ENCODE measurements around the gene TRIP10. TPM values are rescaled to one million over a fixed set of nuclear protein-coding genes. Genes with fewer than 3 reads are reported as not detected.

TRIP10 gene
- total RNA-seq, 1 experiment from 2014 or later: 49.7 TPM

DNA sequence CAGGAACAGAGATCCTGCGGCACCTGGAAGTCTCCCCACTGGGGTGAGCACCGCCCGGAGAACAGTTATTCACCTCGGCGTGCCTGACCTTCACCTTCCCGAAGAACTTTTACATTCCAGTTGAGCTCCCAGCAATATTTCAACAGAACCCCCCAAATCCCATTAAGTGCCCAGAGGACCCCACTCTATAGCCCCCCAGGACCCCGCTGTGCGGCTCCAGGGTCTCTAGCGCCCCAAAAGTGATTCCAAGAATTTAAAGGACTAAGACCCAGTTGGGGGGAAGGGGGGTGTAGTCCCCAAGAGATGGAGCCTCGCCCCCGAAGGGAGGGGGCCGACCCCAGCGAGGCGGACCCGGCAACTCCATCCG, 2.6 kb upstream of the TRIP10 start:
- Mint-ChIP-seq H3K36me3 (ENCODE audit: insufficient read depth, unreplicated experiment) (peaks cover 35% of the 10 kb centered on the region), H3K4me1 (ENCODE audit: insufficient read depth, unreplicated experiment) (peaks cover 27% of the 10 kb centered on the region), H3K9me3 (ENCODE audit: unreplicated experiment) (no peaks in the 10 kb centered on the region), H3K27ac (ENCODE audit: low read depth, unreplicated experiment) (peak overlapping the region; percentile 83), H3K4me3 (ENCODE audit: unreplicated experiment) (peak overlapping the region; percentile 88), H3K27me3 (ENCODE audit: insufficient read depth, unreplicated experiment) (no peaks in the 10 kb centered on the region)
- CTCF ChIA-PET: interaction anchor here (0.5 to 6.8 kb wide), 12 partner anchors 9 to 419 kb away, joined by 3 to 102 read pairs (median 4); partner anchors contain the start of gene C3
- BruUV-seq (replicated peaks): TSS peak; percentile 67
- POLR2A ChIA-PET: interaction anchor here (0.7 to 10.5 kb wide), 12 partner anchors 7 to 220 kb away, joined by 3 to 189 read pairs (median 5); partner anchors contain the start of genes C3 and SH2D3A
- no peak for DNase-seq (ENCODE audit: unreplicated experiment)
- intact Hi-C loops (cut with micrococcal nuclease): loop anchor here (1.0 to 5.0 kb wide), 4 partner anchors 17 to 610 kb away; partner anchors contain the start of gene C3
- TF ChIP-seq, protein P1, sequence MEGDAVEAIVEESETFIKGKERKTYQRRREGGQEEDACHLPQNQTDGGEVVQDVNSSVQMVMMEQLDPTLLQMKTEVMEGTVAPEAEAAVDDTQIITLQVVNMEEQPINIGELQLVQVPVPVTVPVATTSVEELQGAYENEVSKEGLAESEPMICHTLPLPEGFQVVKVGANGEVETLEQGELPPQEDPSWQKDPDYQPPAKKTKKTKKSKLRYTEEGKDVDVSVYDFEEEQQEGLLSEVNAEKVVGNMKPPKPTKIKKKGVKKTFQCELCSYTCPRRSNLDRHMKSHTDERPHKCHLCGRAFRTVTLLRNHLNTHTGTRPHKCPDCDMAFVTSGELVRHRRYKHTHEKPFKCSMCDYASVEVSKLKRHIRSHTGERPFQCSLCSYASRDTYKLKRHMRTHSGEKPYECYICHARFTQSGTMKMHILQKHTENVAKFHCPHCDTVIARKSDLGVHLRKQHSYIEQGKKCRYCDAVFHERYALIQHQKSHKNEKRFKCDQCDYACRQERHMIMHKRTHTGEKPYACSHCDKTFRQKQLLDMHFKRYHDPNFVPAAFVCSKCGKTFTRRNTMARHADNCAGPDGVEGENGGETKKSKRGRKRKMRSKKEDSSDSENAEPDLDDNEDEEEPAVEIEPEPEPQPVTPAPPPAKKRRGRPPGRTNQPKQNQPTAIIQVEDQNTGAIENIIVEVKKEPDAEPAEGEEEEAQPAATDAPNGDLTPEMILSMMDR (IDR thresholded peaks at IDR 0.05; ENCODE audit: unreplicated experiment): no peak

DNA sequence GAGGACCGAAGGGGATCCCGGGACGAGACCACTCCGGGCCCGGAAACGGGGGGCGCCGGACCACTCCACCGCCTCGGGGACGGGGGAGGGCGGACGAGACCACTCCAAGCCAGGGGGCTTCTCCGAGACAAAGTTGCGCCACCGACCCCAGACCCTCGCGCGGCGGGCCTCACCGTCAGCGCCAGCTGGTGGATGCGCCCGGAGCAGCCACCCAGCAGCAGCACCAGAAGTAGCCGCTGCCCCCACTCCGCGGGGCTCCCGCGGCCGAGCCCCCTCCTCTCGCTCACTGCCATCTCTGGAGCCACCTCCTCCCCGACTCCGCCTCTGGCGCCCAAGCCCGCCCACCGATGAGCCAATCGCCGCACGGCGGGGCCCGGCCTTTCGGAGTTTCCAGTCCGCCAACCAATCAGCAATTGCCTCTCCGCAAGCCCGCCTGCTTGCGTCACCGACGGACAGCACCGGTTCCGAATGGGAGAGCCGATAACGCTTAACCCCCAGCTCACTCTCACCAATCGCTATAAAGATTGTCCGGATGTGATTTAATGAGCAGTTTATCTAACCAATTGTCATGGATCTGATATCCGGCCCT, 2.1 kb upstream of the TRIP10 start, which contains the start of gene GPR108:
Gene GPR108, minus strand, starts transcription at position 297 of the 589 bp plus-strand sequence. Its CDS starts 4 bp downstream, at position 293.
- intact Hi-C loops (cut with micrococcal nuclease): loop anchor here (5.0 kb wide), 1 partner anchor 610 kb away; no protein-coding TSS in a partner anchor
- H3K4me3 Mint-ChIP-seq (ENCODE audit: unreplicated experiment): peak within 1 kb of the TSS; percentile 88
- no peaks in the 10 kb centered on the region for H3K9me3 Mint-ChIP-seq (ENCODE audit: unreplicated experiment)
- no TSS peak for BruUV-seq (replicated peaks)
- no peaks in the 10 kb centered on the region for H3K27me3 Mint-ChIP-seq (ENCODE audit: insufficient read depth, unreplicated experiment)
- POLR2A ChIA-PET: interaction anchor here (0.7 to 10.5 kb wide), 20 partner anchors 8 to 612 kb away, joined by 3 to 189 read pairs (median 4); partner anchors contain the start of genes C3, SH2D3A, TNFSF9 and ZNF557
- DNase-seq (ENCODE audit: unreplicated experiment): peak; percentile 100
- TF ChIP-seq, protein P1 (IDR thresholded peaks at IDR 0.05; ENCODE audit: unreplicated experiment): no peak
- H3K4me1 Mint-ChIP-seq (ENCODE audit: insufficient read depth, unreplicated experiment): peaks cover 27% of the 10 kb centered on the region
- peaks cover 37% of the 10 kb centered on the region for H3K36me3 Mint-ChIP-seq (ENCODE audit: insufficient read depth, unreplicated experiment)
- peak within 1 kb of the TSS; percentile 83 for H3K27ac Mint-ChIP-seq (ENCODE audit: low read depth, unreplicated experiment)
- CTCF ChIA-PET: interaction anchor here (0.5 to 6.8 kb wide), 13 partner anchors 9 to 221 kb away, joined by 3 to 102 read pairs (median 4); partner anchors contain the start of gene C3

GRCh38 chr19:6737873-6738786, 1.4 kb upstream of the TRIP10 start:
- H3K9me3 Mint-ChIP-seq (ENCODE audit: unreplicated experiment): no peaks in the 10 kb centered on the region
- H3K4me1 Mint-ChIP-seq (ENCODE audit: insufficient read depth, unreplicated experiment): peaks cover 27% of the 10 kb centered on the region
- no peaks in the 10 kb centered on the region for H3K27me3 Mint-ChIP-seq (ENCODE audit: insufficient read depth, unreplicated experiment)
- ChIA-PET POLR2A (interaction anchor here (0.5 to 10.5 kb wide), 20 partner anchors 8 to 642 kb away, joined by 3 to 189 read pairs (median 4); partner anchors contain the start of genes C3, SH2D3A, TNFSF9 and ZNF557), CTCF (interaction anchor here (0.5 to 6.8 kb wide), 13 partner anchors 16 to 175 kb away, joined by 3 to 102 read pairs (median 3); partner anchors contain the start of gene C3)
- peak; percentile 94 for DNase-seq (ENCODE audit: unreplicated experiment)
- peak overlapping the region; percentile 83 for H3K27ac Mint-ChIP-seq (ENCODE audit: low read depth, unreplicated experiment)
- intact Hi-C loops (cut with micrococcal nuclease): loop anchor here (1.0 to 5.0 kb wide), 3 partner anchors 31 to 611 kb away; no protein-coding TSS in a partner anchor
- H3K4me3 Mint-ChIP-seq (ENCODE audit: unreplicated experiment): peak overlapping the region; percentile 88
- BruUV-seq (replicated peaks): no TSS peak
- TF ChIP-seq, protein P1 (IDR thresholded peaks at IDR 0.05; ENCODE audit: unreplicated experiment): peak; percentile 65
- H3K36me3 Mint-ChIP-seq (ENCODE audit: insufficient read depth, unreplicated experiment): peaks cover 41% of the 10 kb centered on the region
